Uterine smooth muscle cell (primary cell): Measurements from ENCODE around the gene CYP4B1. TPM values are rescaled to one million over a fixed set of nuclear protein-coding genes. Genes with fewer than 3 reads are reported as not detected.

Source experiments
- total RNA-seq: library from RNA; depleted of rRNA; stranded (reverse); fragments of >200 nt; gene quantifications from 2 replicates; pipeline ENCODE4 v1.2.3, GENCODE V29; 2014

The CYP4B1 gene
- not detected in 2 replicates for total RNA-seq

DNA sequence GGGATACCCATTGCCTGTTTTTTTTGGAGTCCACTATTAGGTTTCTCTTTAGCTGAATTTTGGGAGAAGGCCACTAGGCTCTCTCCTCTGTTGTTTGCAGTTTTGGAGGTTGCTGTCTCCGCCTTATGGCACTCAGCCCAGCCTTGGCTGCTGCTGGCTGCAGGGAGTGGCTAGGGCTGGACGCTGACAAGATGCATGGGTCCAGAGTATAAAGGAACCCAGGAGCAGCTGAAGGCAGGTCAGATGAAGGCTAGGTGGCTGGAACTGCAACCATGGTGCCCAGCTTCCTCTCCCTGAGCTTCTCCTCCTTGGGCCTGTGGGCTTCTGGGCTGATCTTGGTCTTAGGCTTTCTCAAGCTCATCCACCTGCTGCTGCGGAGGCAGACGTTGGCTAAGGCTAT is at the start of gene CYP4B1:
CYP4B1 (plus strand) TSS at position 237 of the 400 bp plus-strand sequence; CDS start at position 273, 36 bp downstream.

Other genes with a start within 250 kb of the CYP4B1 start
- gene KNCN, start 247.4 kb upstream of the CYP4B1 start, total RNA-seq: not detected in 2 replicates
- 16.3 and 21.4 TPM in 2 replicates for gene MKNK1, start 194.8 kb upstream of the CYP4B1 start, total RNA-seq
- 8.5 and 11.7 TPM in 2 replicates for gene MOB3C, start 182.2 kb upstream of the CYP4B1 start, total RNA-seq
- gene ATPAF1, start 130.7 kb upstream of the CYP4B1 start, total RNA-seq: 44.3 and 54.0 TPM in 2 replicates
- gene TEX38, start 127.2 kb upstream of the CYP4B1 start, total RNA-seq: not detected in 2 replicates
- gene EFCAB14, start 79.9 kb upstream of the CYP4B1 start, total RNA-seq: 26.9 and 30.5 TPM in 2 replicates
- not detected in 2 replicates for gene CYP4A11, start 142.4 kb downstream of the CYP4B1 start, total RNA-seq
- not detected in 2 replicates for gene CYP4X1, start 224.6 kb downstream of the CYP4B1 start, total RNA-seq